Measurements from ENCODE around the gene SH2B2. TPM values are rescaled to one million over a fixed set of nuclear protein-coding genes. Genes with fewer than 3 reads are reported as not detected.

SH2B2 gene
- total RNA-seq, 1 donor from 2014 or later = 32.1 TPM

DNA sequence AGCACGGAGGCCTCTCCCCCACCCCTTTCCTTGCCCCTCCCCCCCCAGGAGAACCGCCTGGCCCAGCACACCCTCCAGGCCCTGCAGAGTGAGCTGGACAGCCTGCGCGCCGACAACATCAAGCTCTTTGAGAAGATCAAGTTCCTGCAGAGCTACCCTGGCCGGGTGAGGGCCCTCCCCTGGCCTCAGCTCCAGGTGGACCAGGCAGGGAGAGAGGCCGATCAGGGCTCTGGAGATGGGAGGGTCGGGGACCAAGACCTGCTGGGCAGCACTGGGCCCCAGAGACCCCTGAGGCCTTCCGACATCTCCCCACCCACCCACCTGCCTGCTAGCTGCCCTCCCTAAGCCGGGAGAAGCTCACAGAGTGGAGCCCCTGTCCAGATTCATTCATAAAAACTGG lies 8.8 kb upstream of the SH2B2 start:
- ATAC-seq (ENCODE audit: low read depth) = no peak

DNA sequence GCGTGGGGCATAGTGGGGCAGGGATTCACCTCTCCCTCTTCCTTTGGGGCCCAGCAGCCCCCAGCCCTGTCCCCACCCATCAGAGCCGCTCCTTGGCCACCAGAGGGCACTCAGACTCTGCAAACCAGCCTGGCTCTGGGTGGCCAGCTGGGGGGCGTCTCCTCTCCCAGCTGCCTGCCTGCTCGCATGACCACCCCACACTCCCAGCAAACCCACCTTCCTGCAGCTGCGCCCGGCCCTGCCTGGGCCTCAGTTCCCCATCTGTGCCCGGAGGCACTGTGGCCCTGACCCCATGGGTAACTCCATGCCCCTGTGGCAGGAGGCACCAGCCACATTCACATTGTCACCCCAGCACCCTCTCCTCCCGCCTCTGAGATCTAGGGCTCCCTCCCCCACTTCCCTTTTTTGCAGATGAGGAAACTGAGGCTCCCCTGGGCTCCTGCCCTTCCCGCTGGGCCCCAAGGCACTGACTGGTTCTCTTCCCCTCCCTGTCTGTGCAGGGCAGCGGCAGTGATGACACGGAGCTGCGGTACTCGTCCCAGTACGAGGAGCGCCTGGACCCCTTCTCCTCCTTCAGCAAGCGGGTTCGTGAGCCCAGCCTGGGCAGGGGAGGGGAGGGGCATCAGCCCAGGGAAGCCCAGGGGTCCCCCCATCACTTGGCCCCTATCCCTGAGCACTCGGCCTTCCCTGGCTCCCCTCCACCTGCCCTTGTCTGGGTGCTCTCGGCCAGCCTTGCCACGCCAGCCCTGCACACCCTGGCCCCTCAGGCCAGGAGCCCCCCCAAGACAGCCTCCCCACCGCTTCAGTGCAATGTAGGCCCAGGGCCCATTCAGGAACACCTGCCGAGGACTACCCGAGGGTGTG lies 6.9 kb upstream of the SH2B2 start:
- ChIA-PET POLR2A (interaction anchor here (0.6 to 1.3 kb wide), 3 partner anchors 27 to 125 kb away, joined by 3 to 6 read pairs (median 3); partner anchors contain the start of gene PRKRIP1), CTCF (interaction anchor here (0.8 to 5.8 kb wide), 12 partner anchors 9 to 737 kb away, joined by 3 to 91 read pairs (median 6); partner anchors contain the start of gene PRKRIP1)
- intact Hi-C loops (cut with micrococcal nuclease) = loop anchor here (1.0 kb wide), 3 partner anchors 38 to 171 kb away; no protein-coding TSS in a partner anchor
- peaks cover 36% of the 10 kb centered on the region for H3K4me1 Mint-ChIP-seq
- no peaks in the 10 kb centered on the region for H3K36me3 Mint-ChIP-seq (ENCODE audit: low read depth)
- no peaks in the 10 kb centered on the region for H3K27me3 Mint-ChIP-seq
- no peaks in the 10 kb centered on the region for H3K9me3 Mint-ChIP-seq
- H3K4me3 Mint-ChIP-seq = peak overlapping the region; percentile 71
- ATAC-seq (ENCODE audit: low read depth) (peak; percentile 94), DNase-seq (peak; percentile 65)
- TF ChIP-seq, protein P1, sequence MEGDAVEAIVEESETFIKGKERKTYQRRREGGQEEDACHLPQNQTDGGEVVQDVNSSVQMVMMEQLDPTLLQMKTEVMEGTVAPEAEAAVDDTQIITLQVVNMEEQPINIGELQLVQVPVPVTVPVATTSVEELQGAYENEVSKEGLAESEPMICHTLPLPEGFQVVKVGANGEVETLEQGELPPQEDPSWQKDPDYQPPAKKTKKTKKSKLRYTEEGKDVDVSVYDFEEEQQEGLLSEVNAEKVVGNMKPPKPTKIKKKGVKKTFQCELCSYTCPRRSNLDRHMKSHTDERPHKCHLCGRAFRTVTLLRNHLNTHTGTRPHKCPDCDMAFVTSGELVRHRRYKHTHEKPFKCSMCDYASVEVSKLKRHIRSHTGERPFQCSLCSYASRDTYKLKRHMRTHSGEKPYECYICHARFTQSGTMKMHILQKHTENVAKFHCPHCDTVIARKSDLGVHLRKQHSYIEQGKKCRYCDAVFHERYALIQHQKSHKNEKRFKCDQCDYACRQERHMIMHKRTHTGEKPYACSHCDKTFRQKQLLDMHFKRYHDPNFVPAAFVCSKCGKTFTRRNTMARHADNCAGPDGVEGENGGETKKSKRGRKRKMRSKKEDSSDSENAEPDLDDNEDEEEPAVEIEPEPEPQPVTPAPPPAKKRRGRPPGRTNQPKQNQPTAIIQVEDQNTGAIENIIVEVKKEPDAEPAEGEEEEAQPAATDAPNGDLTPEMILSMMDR (IDR thresholded peaks at IDR 0.05) = peak; percentile 24
- H3K27ac Mint-ChIP-seq = peak overlapping the region; percentile 76

More for the DNA sequence above, 8.8 kb upstream of the SH2B2 start:
- Mint-ChIP-seq H3K36me3 (ENCODE audit: low read depth) (no peaks in the 10 kb centered on the region), H3K27ac (no peak overlapping the region), H3K4me1 (peaks cover 20% of the 10 kb centered on the region), H3K9me3 (no peaks in the 10 kb centered on the region), H3K27me3 (no peaks in the 10 kb centered on the region), H3K4me3 (no peak overlapping the region)
- DNase-seq = no peak
- TF ChIP-seq, protein P1 (IDR thresholded peaks at IDR 0.05) = no peak
- POLR2A ChIA-PET = no interaction called here
- CTCF ChIA-PET = interaction anchor here (1.1 to 5.8 kb wide), 4 partner anchors 109 to 735 kb away, joined by 3 to 91 read pairs (median 16); partner anchors contain the start of gene PRKRIP1
- intact Hi-C loops (cut with micrococcal nuclease) = no loop called here

DNA sequence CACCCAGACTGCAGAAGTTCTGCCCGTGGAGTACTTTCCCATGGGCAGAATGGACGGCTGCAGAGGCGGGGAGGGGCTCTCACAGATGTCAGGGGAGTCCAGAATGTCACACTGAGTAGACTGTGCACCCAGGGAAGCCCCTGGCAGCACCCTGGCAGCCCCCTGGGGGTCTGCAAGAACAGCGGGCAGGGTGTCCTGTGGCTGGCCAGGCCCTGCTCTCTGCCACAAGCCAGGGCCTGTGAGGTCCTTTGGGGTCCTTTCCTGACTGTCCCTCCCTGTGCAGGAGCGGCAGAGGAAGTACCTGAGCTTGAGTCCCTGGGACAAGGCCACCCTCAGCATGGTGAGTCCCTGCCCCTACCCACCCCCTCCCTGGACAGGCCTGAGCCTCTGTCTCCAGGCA lies 6.1 kb upstream of the SH2B2 start:
- ATAC-seq (ENCODE audit: low read depth) = no peak
- Mint-ChIP-seq H3K4me1 (peaks cover 43% of the 10 kb centered on the region), H3K9me3 (no peaks in the 10 kb centered on the region), H3K4me3 (no peak overlapping the region), H3K36me3 (ENCODE audit: low read depth) (no peaks in the 10 kb centered on the region), H3K27me3 (no peaks in the 10 kb centered on the region), H3K27ac (no peak overlapping the region)
- ChIA-PET POLR2A (no interaction called here), CTCF (interaction anchor here (1.2 to 5.8 kb wide), 4 partner anchors 83 to 113 kb away, joined by 3 to 91 read pairs (median 15); partner anchors contain the start of gene PRKRIP1)
- intact Hi-C loops (cut with micrococcal nuclease) = no loop called here
- no peak for DNase-seq
- TF ChIP-seq, protein P1 (IDR thresholded peaks at IDR 0.05) = no peak

DNA sequence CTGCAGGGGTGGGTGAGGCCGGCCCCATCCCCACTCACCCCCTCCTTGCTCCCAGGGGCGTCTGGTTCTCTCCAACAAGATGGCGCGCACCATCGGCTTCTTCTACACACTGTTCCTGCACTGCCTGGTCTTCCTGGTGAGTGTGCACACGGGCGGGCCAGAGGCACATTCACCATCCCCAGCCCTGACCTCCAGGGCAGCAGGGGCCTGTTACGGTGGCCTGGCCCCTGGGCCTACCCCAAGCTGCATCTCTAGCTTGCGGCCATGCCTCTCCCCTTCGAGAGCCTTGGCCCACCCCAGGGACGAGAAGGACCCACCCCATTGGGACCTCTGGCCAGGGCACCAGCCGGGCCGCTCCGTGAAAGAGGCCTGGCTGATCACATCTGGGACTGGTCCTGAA lies 4.9 kb upstream of the SH2B2 start:
- DNase-seq = no peak
- TF ChIP-seq, protein P1 (IDR thresholded peaks at IDR 0.05) = no peak
- POLR2A ChIA-PET = no interaction called here
- no peaks in the 10 kb centered on the region for H3K9me3 Mint-ChIP-seq
- peaks cover 45% of the 10 kb centered on the region for H3K4me1 Mint-ChIP-seq
- H3K27ac Mint-ChIP-seq = no peak overlapping the region
- H3K4me3 Mint-ChIP-seq = no peak overlapping the region
- CTCF ChIA-PET = interaction anchor here (1.2 to 5.8 kb wide), 2 partner anchors 82 to 112 kb away, joined by 3 to 91 read pairs; partner anchors contain the start of gene PRKRIP1
- no peaks in the 10 kb centered on the region for H3K27me3 Mint-ChIP-seq
- H3K36me3 Mint-ChIP-seq (ENCODE audit: low read depth) = no peaks in the 10 kb centered on the region
- ATAC-seq (ENCODE audit: low read depth) = no peak
- intact Hi-C loops (cut with micrococcal nuclease) = no loop called here

Measured in activated B cell treated with CpG ODN at 0.5 μM for 24 hours (primary cell).